ENCODE results near the gene CALD1. TPM values are rescaled to one million over a fixed set of nuclear protein-coding genes. Genes with fewer than 3 reads are reported as not detected.

The CALD1 gene
- total and polyA plus RNA-seq, 2 experiments from 2014 or later: 132 to 842 TPM

DNA sequence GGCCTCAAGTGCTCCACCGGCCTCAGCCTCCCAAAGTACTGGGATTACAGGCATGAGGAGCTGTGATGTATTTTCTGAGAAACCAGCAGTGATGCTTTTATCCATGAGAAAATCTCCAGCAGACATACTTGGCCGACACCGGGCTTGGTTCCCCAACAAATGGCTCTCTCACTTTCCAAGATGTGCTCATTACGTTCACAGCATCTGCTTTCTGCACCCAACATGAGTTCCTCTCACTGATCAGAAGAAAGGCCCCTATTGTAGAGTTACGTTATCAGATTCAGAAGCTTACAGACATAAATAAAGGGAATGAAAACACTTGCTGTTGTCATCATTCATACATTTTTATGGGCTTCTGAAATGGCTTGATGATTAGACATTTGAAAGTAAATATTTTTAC, 95.0 kb downstream of the CALD1 start:
- Histone ChIP-seq H3K4me2 (no peak overlapping the region), H3K4me3 (no peak overlapping the region), H3K36me3 (ENCODE audit: insufficient read depth) (no peaks in the 10 kb centered on the region), H2AFZ (no peak overlapping the region), H3K27me3 (ENCODE audit: insufficient read depth) (no peaks in the 10 kb centered on the region), H3F3A (replicated peaks; ENCODE audit: low read depth) (no peaks in the 10 kb centered on the region), H3K9me2 (ENCODE audit: insufficient read depth) (no peaks in the 10 kb centered on the region), H4K20me1 (replicated peaks; ENCODE audit: insufficient read depth) (no peaks in the 10 kb centered on the region), H3K79me2 (replicated peaks; ENCODE audit: insufficient read depth) (no peaks in the 10 kb centered on the region; the same call in 1 of the 2 replicates), H3K27ac (ENCODE audit: low read depth) (no peak overlapping the region), H3K4me1 (ENCODE audit: insufficient read depth) (peaks cover 9% of the 10 kb centered on the region)
- Mint-ChIP-seq H3K4me1 (peaks cover 11% of the 10 kb centered on the region), H3K9me3 (no peaks in the 10 kb centered on the region), H3K36me3 (ENCODE audit: low read depth) (0 out of 3 replicates have a peak, but pooled peaks cover under 1% of the 10 kb centered on the region), H3K27ac (peak overlapping the region; percentile 57; the same call in 1 of the 2 replicates), H3K4me3 (no peak overlapping the region), H3K27me3 (ENCODE audit: insufficient read depth, low read depth, poor library complexity) (peaks cover 2% of the 10 kb centered on the region)
- no peak for DNase-seq (ENCODE audit: low spot score)
- no peak for ATAC-seq
- no peak for TF ChIP-seq CREB1 (CRISPR knock-in tag; IDR thresholded peaks at IDR 0.05; ENCODE audit: low read depth)
- TF ChIP-seq ZNF331 (CRISPR knock-in tag; IDR thresholded peaks at IDR 0.05; ENCODE audit: low read depth): no peak
- TF ChIP-seq, protein P1, sequence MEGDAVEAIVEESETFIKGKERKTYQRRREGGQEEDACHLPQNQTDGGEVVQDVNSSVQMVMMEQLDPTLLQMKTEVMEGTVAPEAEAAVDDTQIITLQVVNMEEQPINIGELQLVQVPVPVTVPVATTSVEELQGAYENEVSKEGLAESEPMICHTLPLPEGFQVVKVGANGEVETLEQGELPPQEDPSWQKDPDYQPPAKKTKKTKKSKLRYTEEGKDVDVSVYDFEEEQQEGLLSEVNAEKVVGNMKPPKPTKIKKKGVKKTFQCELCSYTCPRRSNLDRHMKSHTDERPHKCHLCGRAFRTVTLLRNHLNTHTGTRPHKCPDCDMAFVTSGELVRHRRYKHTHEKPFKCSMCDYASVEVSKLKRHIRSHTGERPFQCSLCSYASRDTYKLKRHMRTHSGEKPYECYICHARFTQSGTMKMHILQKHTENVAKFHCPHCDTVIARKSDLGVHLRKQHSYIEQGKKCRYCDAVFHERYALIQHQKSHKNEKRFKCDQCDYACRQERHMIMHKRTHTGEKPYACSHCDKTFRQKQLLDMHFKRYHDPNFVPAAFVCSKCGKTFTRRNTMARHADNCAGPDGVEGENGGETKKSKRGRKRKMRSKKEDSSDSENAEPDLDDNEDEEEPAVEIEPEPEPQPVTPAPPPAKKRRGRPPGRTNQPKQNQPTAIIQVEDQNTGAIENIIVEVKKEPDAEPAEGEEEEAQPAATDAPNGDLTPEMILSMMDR (conservative IDR thresholded peaks at IDR 0.05; ENCODE audit: low read depth in 2 of 2): no peak
- TF ChIP-seq, protein P2, sequence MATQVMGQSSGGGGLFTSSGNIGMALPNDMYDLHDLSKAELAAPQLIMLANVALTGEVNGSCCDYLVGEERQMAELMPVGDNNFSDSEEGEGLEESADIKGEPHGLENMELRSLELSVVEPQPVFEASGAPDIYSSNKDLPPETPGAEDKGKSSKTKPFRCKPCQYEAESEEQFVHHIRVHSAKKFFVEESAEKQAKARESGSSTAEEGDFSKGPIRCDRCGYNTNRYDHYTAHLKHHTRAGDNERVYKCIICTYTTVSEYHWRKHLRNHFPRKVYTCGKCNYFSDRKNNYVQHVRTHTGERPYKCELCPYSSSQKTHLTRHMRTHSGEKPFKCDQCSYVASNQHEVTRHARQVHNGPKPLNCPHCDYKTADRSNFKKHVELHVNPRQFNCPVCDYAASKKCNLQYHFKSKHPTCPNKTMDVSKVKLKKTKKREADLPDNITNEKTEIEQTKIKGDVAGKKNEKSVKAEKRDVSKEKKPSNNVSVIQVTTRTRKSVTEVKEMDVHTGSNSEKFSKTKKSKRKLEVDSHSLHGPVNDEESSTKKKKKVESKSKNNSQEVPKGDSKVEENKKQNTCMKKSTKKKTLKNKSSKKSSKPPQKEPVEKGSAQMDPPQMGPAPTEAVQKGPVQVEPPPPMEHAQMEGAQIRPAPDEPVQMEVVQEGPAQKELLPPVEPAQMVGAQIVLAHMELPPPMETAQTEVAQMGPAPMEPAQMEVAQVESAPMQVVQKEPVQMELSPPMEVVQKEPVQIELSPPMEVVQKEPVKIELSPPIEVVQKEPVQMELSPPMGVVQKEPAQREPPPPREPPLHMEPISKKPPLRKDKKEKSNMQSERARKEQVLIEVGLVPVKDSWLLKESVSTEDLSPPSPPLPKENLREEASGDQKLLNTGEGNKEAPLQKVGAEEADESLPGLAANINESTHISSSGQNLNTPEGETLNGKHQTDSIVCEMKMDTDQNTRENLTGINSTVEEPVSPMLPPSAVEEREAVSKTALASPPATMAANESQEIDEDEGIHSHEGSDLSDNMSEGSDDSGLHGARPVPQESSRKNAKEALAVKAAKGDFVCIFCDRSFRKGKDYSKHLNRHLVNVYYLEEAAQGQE (IDR thresholded peaks at IDR 0.05; ENCODE audit: unreplicated experiment): no peak
- no peak for TF ChIP-seq STAT1 (IDR thresholded peaks at IDR 0.05; ENCODE audit: unreplicated experiment)
- TF ChIP-seq, protein P3, sequence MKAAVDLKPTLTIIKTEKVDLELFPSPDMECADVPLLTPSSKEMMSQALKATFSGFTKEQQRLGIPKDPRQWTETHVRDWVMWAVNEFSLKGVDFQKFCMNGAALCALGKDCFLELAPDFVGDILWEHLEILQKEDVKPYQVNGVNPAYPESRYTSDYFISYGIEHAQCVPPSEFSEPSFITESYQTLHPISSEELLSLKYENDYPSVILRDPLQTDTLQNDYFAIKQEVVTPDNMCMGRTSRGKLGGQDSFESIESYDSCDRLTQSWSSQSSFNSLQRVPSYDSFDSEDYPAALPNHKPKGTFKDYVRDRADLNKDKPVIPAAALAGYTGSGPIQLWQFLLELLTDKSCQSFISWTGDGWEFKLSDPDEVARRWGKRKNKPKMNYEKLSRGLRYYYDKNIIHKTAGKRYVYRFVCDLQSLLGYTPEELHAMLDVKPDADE (IDR thresholded peaks at IDR 0.05): no peak

DNA sequence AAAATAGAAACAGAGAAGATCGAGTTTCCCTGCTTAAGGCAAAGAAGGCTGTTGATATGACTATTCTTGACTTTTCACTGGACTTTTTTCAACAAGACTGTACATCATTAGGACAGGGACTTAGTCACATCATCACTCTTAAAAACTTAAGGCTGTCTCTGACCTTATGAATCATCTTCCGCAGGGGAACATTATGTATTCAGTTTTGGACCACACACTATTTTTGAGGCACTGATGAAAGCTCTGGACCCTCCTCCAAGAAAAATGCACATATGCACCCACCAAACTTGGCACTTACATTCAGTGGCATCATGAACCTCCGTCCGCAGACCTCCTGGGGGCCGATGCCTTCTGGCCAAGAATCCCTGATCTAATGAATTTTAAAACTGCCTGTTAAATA, 96.4 kb downstream of the CALD1 start:
- DNase-seq (ENCODE audit: low spot score) (no peak), ATAC-seq (no peak)
- Mint-ChIP-seq H3K9me3 (no peaks in the 10 kb centered on the region), H3K4me1 (peaks cover 11% of the 10 kb centered on the region), H3K36me3 (ENCODE audit: low read depth) (no peaks in the 10 kb centered on the region), H3K27ac (no peak overlapping the region), H3K27me3 (ENCODE audit: insufficient read depth, low read depth, poor library complexity) (peaks cover 2% of the 10 kb centered on the region), H3K4me3 (no peak overlapping the region)
- H3K27ac ChIP-seq (ENCODE audit: low read depth): no peak overlapping the region
- H3F3A ChIP-seq (replicated peaks; ENCODE audit: low read depth): no peaks in the 10 kb centered on the region
- TF ChIP-seq NANOG (IDR thresholded peaks at IDR 0.05; ENCODE audit: borderline replicate concordance) (no peak), STAT1 (IDR thresholded peaks at IDR 0.05; ENCODE audit: unreplicated experiment) (no peak), ZNF114 (CRISPR knock-in tag; IDR thresholded peaks at IDR 0.05) (no peak), JUNB (IDR thresholded peaks at IDR 0.05; ENCODE audit: unreplicated experiment) (no peak), EZH2 (IDR thresholded peaks at IDR 0.05; ENCODE audit: low read depth, unreplicated experiment) (no peak)
- TF ChIP-seq, protein P3 (IDR thresholded peaks at IDR 0.05): no peak
- no peaks in the 10 kb centered on the region for H4K20me1 ChIP-seq (replicated peaks; ENCODE audit: insufficient read depth)
- H3K4me2 ChIP-seq: no peak overlapping the region
- no peaks in the 10 kb centered on the region; the same call in 1 of the 2 replicates for H3K79me2 ChIP-seq (replicated peaks; ENCODE audit: insufficient read depth)
- no peaks in the 10 kb centered on the region for H3K36me3 ChIP-seq (ENCODE audit: insufficient read depth)
- no peak overlapping the region for H3K4me3 ChIP-seq
- H3K9me2 ChIP-seq (ENCODE audit: insufficient read depth): no peaks in the 10 kb centered on the region
- H3K27me3 ChIP-seq (ENCODE audit: insufficient read depth): no peaks in the 10 kb centered on the region
- H2AFZ ChIP-seq: no peak overlapping the region
- peaks cover 9% of the 10 kb centered on the region for H3K4me1 ChIP-seq (ENCODE audit: insufficient read depth)

Data from GM23338 (cell line).